Vagina (tissue), 2 donors: Measurements from ENCODE around the gene EHMT1.

Experiments
- POLR2A ChIP-seq, 2 donors: fragments of 450-650 bp; IDR thresholded peaks; one replicate each; pipeline ENCODE4 v1.6.1; 2017; ENCODE audit warnings: antibody characterized with exemption in 2 of 2, mild to moderate bottlenecking in 2 of 2, moderate library complexity in 2 of 2
- POLR2AphosphoS5 ChIP-seq, 2 donors: sonication (generic); formaldehyde crosslinking; IDR thresholded peaks; one replicate each; pipeline ENCODE4 v1.9.0; 2017; ENCODE audit warnings: antibody characterized with exemption in 2 of 2, mild to moderate bottlenecking in 2 of 2, low read depth in 1 of 2; ENCODE audit not compliant: insufficient read depth in 1 of 2
- TF ChIP-seq, protein P1 (sequence below), 3 experiments: fragments of 450-650 bp in 2 of 3; fragments of 200-600 bp in 1 of 3; sonication (generic) in 1 of 3; IDR thresholded peaks; one replicate each; pipeline ENCODE4 v1.5.1; 2017 to 2019; ENCODE audit warnings: antibody characterized with exemption in 3 of 3, mild to moderate bottlenecking in 2 of 3, moderate library complexity in 2 of 3

- TF ChIP-seq, protein P1, sequence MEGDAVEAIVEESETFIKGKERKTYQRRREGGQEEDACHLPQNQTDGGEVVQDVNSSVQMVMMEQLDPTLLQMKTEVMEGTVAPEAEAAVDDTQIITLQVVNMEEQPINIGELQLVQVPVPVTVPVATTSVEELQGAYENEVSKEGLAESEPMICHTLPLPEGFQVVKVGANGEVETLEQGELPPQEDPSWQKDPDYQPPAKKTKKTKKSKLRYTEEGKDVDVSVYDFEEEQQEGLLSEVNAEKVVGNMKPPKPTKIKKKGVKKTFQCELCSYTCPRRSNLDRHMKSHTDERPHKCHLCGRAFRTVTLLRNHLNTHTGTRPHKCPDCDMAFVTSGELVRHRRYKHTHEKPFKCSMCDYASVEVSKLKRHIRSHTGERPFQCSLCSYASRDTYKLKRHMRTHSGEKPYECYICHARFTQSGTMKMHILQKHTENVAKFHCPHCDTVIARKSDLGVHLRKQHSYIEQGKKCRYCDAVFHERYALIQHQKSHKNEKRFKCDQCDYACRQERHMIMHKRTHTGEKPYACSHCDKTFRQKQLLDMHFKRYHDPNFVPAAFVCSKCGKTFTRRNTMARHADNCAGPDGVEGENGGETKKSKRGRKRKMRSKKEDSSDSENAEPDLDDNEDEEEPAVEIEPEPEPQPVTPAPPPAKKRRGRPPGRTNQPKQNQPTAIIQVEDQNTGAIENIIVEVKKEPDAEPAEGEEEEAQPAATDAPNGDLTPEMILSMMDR (IDR thresholded peaks at IDR 0.05) = no peak
- TF ChIP-seq POLR2A (IDR thresholded peaks at IDR 0.05) = no peak
- TF ChIP-seq POLR2AphosphoS5 (IDR thresholded peaks at IDR 0.05; ENCODE audit: insufficient read depth in 1 of 2, low read depth in 1 of 2) = no peak
These were observed 15.2 kb downstream of the EHMT1 start for GRCh38 chr9:137634016-137634415.
